SK-N-SH treated with all-trans-retinoic acid at 6 μM for 48 hours (cell line): ENCODE results near the gene NADK2.

Experiments used
- ARNTL ChIP-seq: fragments of 450-650 bp; formaldehyde crosslinking; IDR thresholded peaks from 2 replicates; pipeline ENCODE4 v1.5.0; 2020; ENCODE audit warnings: low read depth, mild to moderate bottlenecking, moderate library complexity, borderline replicate concordance
- CREB5 ChIP-seq: fragments of 250-450 bp; sonication (Bioruptor Pico); IDR thresholded peaks from 2 replicates; pipeline ENCODE4 v1.5.1; 2020; ENCODE audit warnings: low read depth, mild to moderate bottlenecking, moderate library complexity
- CSDC2 ChIP-seq: fragments of 250-450 bp; sonication (Bioruptor Pico); IDR thresholded peaks from 2 replicates; pipeline ENCODE4 v1.5.0; 2020; ENCODE audit warnings: mild to moderate bottlenecking, moderate library complexity
- PATZ1 ChIP-seq: fragments of 250-450 bp; sonication (Bioruptor Pico); IDR thresholded peaks from 2 replicates; pipeline ENCODE4 v1.8.0; 2020; ENCODE audit warnings: mild to moderate bottlenecking, moderate library complexity, borderline replicate concordance
- RARB ChIP-seq: fragments of 250-450 bp; sonication (Bioruptor Pico); IDR thresholded peaks from 2 replicates; pipeline ENCODE4 v1.8.0; 2021; ENCODE audit warnings: mild to moderate bottlenecking, moderate library complexity
- ZNF565 ChIP-seq: fragments of 450-650 bp; formaldehyde crosslinking; conservative IDR thresholded peaks from 2 replicates; pipeline ENCODE4 v1.5.0; 2020; ENCODE audit warnings: low read depth, mild to moderate bottlenecking, moderate library complexity

- TF ChIP-seq CREB5 (CRISPR knock-in tag) (no peak), ARNTL (CRISPR knock-in tag) (no peak), PATZ1 (CRISPR knock-in tag) (no peak), CSDC2 (CRISPR knock-in tag) (no peak), RARB (CRISPR knock-in tag) (no peak), ZNF565 (CRISPR knock-in tag) (no peak)
These were observed 4.5 kb upstream of the NADK2 start for GRCh38 chr5:36246036-36246800.
